ENCODE measurements around the gene RSAD1. TPM values are rescaled to one million over a fixed set of nuclear protein-coding genes. Genes with fewer than 3 reads are reported as not detected.

RSAD1 gene
- total RNA-seq, 4 donors from 2014 or later: 19.9 to 29.9 (median 28.6) TPM

DNA sequence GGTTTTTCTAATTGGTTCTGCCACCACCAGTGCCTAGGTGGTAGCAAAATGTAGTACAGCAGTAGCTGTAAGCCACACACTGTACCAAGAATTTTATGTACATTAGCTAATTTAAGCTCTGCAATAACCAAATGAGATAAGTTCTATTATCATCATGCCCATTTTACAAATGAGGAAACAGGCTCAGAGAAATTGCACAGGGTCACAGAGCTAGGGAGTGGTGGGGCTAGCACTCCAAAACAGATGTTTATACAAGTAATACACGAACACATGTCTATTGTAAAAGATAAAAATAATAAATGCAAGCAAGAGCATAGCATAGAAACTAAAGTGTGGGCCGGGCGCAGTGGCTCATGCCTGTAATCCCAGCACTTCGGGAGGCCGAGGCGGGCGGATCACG lies 13.6 kb downstream of the RSAD1 start:
- TF ChIP-seq, protein P1, sequence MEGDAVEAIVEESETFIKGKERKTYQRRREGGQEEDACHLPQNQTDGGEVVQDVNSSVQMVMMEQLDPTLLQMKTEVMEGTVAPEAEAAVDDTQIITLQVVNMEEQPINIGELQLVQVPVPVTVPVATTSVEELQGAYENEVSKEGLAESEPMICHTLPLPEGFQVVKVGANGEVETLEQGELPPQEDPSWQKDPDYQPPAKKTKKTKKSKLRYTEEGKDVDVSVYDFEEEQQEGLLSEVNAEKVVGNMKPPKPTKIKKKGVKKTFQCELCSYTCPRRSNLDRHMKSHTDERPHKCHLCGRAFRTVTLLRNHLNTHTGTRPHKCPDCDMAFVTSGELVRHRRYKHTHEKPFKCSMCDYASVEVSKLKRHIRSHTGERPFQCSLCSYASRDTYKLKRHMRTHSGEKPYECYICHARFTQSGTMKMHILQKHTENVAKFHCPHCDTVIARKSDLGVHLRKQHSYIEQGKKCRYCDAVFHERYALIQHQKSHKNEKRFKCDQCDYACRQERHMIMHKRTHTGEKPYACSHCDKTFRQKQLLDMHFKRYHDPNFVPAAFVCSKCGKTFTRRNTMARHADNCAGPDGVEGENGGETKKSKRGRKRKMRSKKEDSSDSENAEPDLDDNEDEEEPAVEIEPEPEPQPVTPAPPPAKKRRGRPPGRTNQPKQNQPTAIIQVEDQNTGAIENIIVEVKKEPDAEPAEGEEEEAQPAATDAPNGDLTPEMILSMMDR (IDR thresholded peaks at IDR 0.05; ENCODE audit: low read depth): no peak

DNA sequence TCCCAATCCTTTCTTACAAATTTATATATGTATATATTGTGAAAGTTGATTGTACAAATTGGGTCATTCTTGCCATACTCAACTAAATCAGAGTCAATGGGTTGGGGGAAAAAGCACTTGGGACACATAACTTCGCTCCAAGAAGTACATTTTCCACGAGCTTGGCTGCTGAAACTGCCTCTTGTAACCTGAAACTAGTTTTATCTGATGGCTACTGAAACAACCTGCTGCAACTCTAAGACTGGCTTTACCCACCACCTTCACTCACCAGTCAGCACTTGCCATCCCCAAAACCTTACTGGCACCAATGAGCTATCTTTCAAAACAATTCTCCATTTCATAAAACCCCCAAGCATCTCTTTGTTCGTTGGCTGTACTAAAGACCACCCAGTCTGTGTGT lies 15.1 kb downstream of the RSAD1 start:
- TF ChIP-seq, protein P1 (IDR thresholded peaks at IDR 0.05; ENCODE audit: low read depth): no peak

DNA sequence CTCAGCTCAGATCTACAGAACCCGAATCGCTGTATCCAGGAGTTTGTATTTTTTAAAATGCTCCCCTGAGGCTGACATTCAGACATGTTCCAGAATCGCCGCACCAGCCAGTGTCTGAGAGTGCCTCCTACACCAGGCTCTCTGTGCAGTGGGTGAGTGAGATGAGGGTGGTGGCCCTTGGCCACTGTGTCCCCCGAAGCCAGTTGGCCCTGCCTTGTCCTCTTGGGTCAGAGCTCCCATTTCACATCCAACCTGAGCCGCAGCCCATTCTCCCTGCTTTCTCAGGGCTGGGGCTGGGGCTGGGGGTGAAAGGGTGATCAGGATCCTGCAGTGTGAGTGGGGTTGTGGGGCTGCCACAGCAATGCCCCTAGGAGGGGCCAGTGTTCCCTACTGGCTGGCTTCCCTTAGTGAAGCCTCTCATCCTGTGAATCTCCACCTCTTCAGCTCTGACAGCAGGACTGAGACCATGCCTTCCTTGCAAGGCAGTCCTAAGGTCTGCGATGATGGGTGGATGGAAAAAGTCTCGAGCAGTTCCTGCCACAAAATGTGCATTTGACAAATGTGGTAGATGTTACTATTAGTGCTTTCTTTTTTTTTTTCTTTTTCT lies 16.7 kb downstream of the RSAD1 start:
- TF ChIP-seq, protein P1 (IDR thresholded peaks at IDR 0.05; ENCODE audit: low read depth): no peak

DNA sequence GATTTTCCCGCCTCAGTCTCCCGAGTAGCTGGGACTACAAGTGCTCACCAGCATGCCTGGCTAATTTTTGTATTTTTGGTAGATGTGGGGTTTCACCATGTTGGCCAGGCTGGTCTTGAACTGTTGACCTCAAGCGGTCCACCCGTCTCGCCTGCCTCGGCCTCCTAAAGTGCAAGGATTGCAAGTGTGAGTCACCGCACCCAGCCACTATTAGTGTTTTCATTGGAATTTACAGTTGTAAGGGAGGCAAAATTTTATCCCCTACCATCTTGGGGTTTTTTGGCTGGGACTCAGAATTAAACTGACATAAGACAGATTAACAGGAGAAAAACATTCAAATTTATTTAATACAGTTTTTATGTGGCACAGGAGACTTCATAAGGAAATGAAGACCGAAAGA lies 17.3 kb downstream of the RSAD1 start:
- TF ChIP-seq, protein P1 (IDR thresholded peaks at IDR 0.05; ENCODE audit: low read depth): no peak

DNA sequence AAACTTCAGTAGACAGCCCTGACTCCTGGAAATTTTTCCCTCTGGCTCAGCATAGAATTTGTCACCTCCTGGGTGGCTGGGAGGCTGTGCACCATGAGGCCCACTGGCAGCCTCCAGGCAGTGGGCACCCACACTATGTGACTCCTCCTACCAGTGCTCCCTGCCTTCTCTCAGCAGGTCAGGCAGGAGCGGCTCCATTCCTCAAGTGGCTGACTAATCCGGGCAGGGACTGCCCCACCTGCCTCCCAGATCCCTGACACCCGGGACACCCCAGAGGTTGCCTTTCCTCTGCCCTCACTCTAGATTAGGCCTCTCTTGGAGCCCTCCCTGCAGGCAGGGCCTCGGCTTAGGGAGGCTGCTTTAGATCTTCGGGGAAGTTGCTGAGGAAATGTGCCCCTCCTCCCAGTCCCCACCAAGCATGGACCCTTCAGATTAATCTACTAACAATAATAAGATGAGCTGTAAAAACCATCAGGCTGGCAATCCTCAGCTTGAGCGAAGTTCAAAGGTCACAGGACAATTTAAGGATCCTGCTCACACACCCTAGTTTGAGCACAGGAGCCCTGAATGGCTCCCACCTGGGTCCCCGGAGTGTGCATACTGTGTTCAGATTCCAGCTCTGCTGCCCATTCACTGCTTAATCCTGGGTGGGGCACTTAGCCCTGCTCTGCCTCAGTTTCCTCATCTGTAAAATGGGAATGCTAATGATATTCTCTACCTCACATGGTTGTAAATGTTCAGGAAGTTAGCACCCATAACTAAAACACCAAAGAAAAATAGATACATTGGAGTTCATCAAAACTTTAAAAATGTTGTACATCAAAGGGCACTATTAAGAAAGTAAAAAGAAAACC lies 19.6 kb downstream of the RSAD1 start:
- TF ChIP-seq, protein P1 (IDR thresholded peaks at IDR 0.05; ENCODE audit: low read depth): no peak

DNA sequence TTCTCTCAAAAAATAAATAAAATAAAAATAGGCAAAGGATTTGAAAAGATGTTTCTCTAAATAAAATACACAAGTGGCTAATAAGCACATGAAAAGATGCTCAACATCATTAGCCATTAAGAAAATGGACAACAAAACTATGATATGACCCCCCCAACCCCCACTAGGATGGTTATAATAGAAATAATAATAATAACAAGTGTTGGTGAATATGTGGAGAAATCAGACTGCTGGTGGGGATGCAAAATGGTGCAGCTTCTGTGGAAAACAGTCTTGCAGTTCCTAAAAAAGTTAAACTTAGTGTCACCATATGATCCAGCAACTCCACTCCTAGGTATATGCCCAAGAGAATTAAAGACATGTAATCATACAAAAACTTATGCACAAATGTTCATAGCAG lies 20.6 kb downstream of the RSAD1 start:
- TF ChIP-seq, protein P1 (IDR thresholded peaks at IDR 0.05; ENCODE audit: low read depth): no peak

DNA sequence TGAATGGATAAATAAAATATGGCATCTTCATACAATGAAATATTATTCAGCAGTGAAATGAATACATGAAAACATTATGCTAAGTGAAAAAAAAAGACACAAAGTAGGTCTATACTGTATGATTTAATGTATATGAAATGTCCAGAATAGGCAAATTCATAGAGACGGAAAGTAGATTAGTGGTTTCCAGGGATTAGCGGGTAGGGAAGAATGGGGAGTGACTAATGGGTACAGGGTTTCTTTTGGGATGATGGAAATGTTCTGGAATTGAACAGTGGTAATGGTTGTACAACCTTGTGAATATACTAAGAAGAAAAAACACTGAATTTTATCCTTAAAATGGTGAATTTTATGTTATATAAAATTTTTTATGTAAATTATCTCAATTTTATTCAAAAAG lies 21.1 kb downstream of the RSAD1 start:
- TF ChIP-seq, protein P1 (IDR thresholded peaks at IDR 0.05; ENCODE audit: low read depth): no peak
